Activated CD4-positive, alpha-beta memory T cell treated with anti-CD3 and anti-CD28 coated beads for 36 hours (primary cell): ENCODE measurements around the gene KAT8. TPM values are rescaled to one million over a fixed set of nuclear protein-coding genes. Genes with fewer than 3 reads are reported as not detected.
A peak's percentile ranks its signal among the peaks of the same experiment; 100 is the strongest.
"Not testable (repeated sequence)": the region's sequence is repeated elsewhere in the genome, so short reads cannot be mapped to it uniquely, and the experiment has no call there.

Experiments used
- CTCF ChIA-PET: fragments of 350-600 bp; sonication (Branson Sonifier 250); formaldehyde crosslinking; loops from one replicate; lab custom pipeline; 2021; ENCODE audit warnings: antibody characterized with exemption, inconsistent platforms; lab: Charles Lee
- POLR2A ChIA-PET: fragments of 350-600 bp; sonication (Branson Sonifier 250); formaldehyde crosslinking; loops from one replicate; lab custom pipeline; 2021; ENCODE audit warnings: antibody characterized with exemption; lab: Charles Lee
- DNase-seq: peaks from one replicate; pipeline ENCODE4 v3.0.0-alpha.2; 2020
- H3K27ac Mint-ChIP-seq: one replicate; pipeline ENCODE4 v1.8.0; 2021; ENCODE audit warnings: mixed read lengths
- H3K27me3 Mint-ChIP-seq: one replicate; pipeline ENCODE4 v1.8.0; 2021; ENCODE audit warnings: mixed read lengths
- H3K36me3 Mint-ChIP-seq: one replicate; pipeline ENCODE4 v1.8.0; 2021; ENCODE audit warnings: mixed read lengths
- H3K4me1 Mint-ChIP-seq: one replicate; pipeline ENCODE4 v1.8.0; 2021; ENCODE audit warnings: low read depth, mixed read lengths
- H3K4me3 Mint-ChIP-seq: one replicate; pipeline ENCODE4 v1.8.0; 2021; ENCODE audit warnings: mild to moderate bottlenecking, mixed read lengths
- H3K9me3 Mint-ChIP-seq: one replicate; pipeline ENCODE4 v1.8.0; 2021; ENCODE audit warnings: mixed read lengths
- intact Hi-C: fragments of 100-400 bp; cut with micrococcal nuclease; formaldehyde crosslinking; loops from one replicate; pipeline ENCODE4 v1.15.1; 2023
- total RNA-seq, 2 experiments: library from RNA; stranded (reverse); gene quantifications; one replicate each; pipeline ENCODE4 v1.2.3, GENCODE V29; 2021

KAT8 gene
- total RNA-seq, 2 experiments from 2014 or later = 48.8 to 49.6 TPM

- H3K36me3 Mint-ChIP-seq, H3K4me3 Mint-ChIP-seq, intact Hi-C loops, POLR2A ChIA-PET, H3K27me3 Mint-ChIP-seq, DNase-seq, H3K4me1 Mint-ChIP-seq, CTCF ChIA-PET, H3K27ac Mint-ChIP-seq, H3K9me3 Mint-ChIP-seq: not testable (repeated sequence)
Observed at GRCh38 chr16:31170048-31170447, 52.6 kb downstream of the KAT8 start.

DNA sequence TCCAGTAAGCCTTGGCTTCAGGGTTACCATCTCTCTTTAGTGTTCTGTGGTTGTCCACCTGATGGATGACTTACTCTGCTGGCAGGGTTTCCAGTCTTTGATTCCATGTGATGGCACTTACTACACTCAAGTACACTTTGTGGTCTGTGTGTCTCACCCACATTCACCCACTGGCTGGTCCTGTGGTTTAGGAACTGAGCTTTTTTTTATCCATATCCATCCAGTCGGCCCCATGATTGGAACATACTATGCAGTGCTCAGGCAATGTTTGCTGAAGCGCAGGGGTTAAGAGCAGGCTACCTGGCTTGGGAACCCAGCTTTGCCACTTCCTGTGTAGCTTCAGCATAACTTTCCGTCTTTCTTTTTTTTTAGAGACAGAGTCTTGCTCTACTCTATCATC lies 59.7 kb downstream of the KAT8 start:
- POLR2A ChIA-PET = interaction anchor here (1.1 to 4.1 kb wide), 3 partner anchors 12 to 25 kb away, joined by 3 to 15 read pairs (median 5); partner anchors contain the start of gene PYCARD
- DNase-seq = peak; percentile 81
- no peaks in the 10 kb centered on the region for H3K9me3 Mint-ChIP-seq
- peaks cover 20% of the 10 kb centered on the region for H3K4me1 Mint-ChIP-seq
- H3K27me3 Mint-ChIP-seq = peaks cover 4% of the 10 kb centered on the region
- peak overlapping the region; percentile 38 for H3K4me3 Mint-ChIP-seq
- H3K36me3 Mint-ChIP-seq = peaks cover 20% of the 10 kb centered on the region
- CTCF ChIA-PET = interaction anchor here (1.1 to 3.0 kb wide), 3 partner anchors 32 to 363 kb away, joined by 4 to 18 read pairs (median 5); no protein-coding TSS in a partner anchor
- peak overlapping the region; percentile 7 for H3K27ac Mint-ChIP-seq
- intact Hi-C loops = loop anchor here (1.0 to 5.0 kb wide), 3 partner anchors 18 to 700 kb away; no protein-coding TSS in a partner anchor

- intact Hi-C loops = loop anchor here (1.0 to 5.0 kb wide), 3 partner anchors 37 to 698 kb away; no protein-coding TSS in a partner anchor
- Mint-ChIP-seq H3K27me3 (peaks cover 4% of the 10 kb centered on the region), H3K4me1 (peaks cover 40% of the 10 kb centered on the region), H3K9me3 (no peaks in the 10 kb centered on the region), H3K4me3 (peak overlapping the region; percentile 86), H3K36me3 (peaks cover 41% of the 10 kb centered on the region), H3K27ac (peak overlapping the region; percentile 99)
- DNase-seq = no peak
- ChIA-PET CTCF (interaction anchor here (0.6 to 2.1 kb wide), 3 partner anchors 19 to 689 kb away, joined by 3 to 14 read pairs (median 4); no protein-coding TSS in a partner anchor), POLR2A (interaction anchor here (0.5 to 4.1 kb wide), 22 partner anchors 10 to 694 kb away, joined by 3 to 44 read pairs (median 6); partner anchors contain the start of genes ARMC5, BCKDK, KAT8 and ORAI3)
Observed at GRCh38 chr16:31179219-31179746, 61.8 kb downstream of the KAT8 start.

- intact Hi-C loops = loop anchor here (1.0 to 5.0 kb wide), 4 partner anchors 38 to 697 kb away; partner anchors contain the start of genes ZNF646 and ZNF668
- Mint-ChIP-seq H3K36me3 (peaks cover 45% of the 10 kb centered on the region), H3K27ac (peak within 1 kb of the TSS; percentile 99), H3K27me3 (peaks cover 4% of the 10 kb centered on the region), H3K4me1 (peaks cover 44% of the 10 kb centered on the region), H3K4me3 (peak within 1 kb of the TSS; percentile 86), H3K9me3 (no peaks in the 10 kb centered on the region)
- POLR2A ChIA-PET = interaction anchor here (0.5 to 4.1 kb wide), 29 partner anchors 10 to 697 kb away, joined by 3 to 44 read pairs (median 5); partner anchors contain the start of genes ARMC5, BCKDK, KAT8 and ORAI3
- DNase-seq = peak; percentile 93
- CTCF ChIA-PET = interaction anchor here (0.6 to 2.1 kb wide), 3 partner anchors 19 to 689 kb away, joined by 3 to 14 read pairs (median 4); no protein-coding TSS in a partner anchor
Observed at GRCh38 chr16:31179747-31180459, 62.4 kb downstream of the KAT8 start, which contains the start of gene FUS. Gene FUS (plus strand): TSS chr16:31180139. CDS start chr16:31180215, 76 bp downstream.

Other genes with a start within 250 kb of the KAT8 start
- 10 to 100 TPM; 25.6 to 25.7 TPM for gene BCL7C, start 223.6 kb upstream of the KAT8 start, total RNA-seq
- gene CTF1, start 221.1 kb upstream of the KAT8 start, total RNA-seq = under 1 TPM; 0.22 to 0.43 TPM
- gene FBXL19, start 194.1 kb upstream of the KAT8 start, total RNA-seq = 10 to 100 TPM; 21.0 to 22.2 TPM
- gene ORAI3, start 168.6 kb upstream of the KAT8 start, total RNA-seq = 1 to 10 TPM; 9.6 to 9.7 TPM
- 10 to 100 TPM; 16.4 to 17.4 TPM for gene SETD1A, start 159.9 kb upstream of the KAT8 start, total RNA-seq
- 1 to 10 TPM; 2.2 TPM for gene HSD3B7, start 132.5 kb upstream of the KAT8 start, total RNA-seq
- gene STX1B, start 107.0 kb upstream of the KAT8 start, total RNA-seq = 1 to 10 TPM in 1 of 2 experiments, under 1 TPM in 1; 0.92 to 1.0 TPM
- gene STX4, start 84.1 kb upstream of the KAT8 start, total RNA-seq = 10 to 100 TPM; 46.7 to 46.8 TPM
- gene ZNF668, start 43.4 kb upstream of the KAT8 start, total RNA-seq = 10 to 100 TPM; 11.4 to 13.3 TPM
- gene ZNF646, start 43.2 kb upstream of the KAT8 start, total RNA-seq = 10 to 100 TPM; 18.6 to 19.9 TPM
- 1 to 10 TPM; 3.4 to 5.3 TPM for gene PRSS53, start 28.7 kb upstream of the KAT8 start, total RNA-seq
- 10 to 100 TPM; 67.3 to 72.3 TPM for gene VKORC1, start 22.9 kb upstream of the KAT8 start, total RNA-seq
- gene BCKDK, start 9.3 kb upstream of the KAT8 start, total RNA-seq = 10 to 100 TPM; 38.5 to 40.5 TPM
- gene PRSS8, start 18.1 kb downstream of the KAT8 start, total RNA-seq = not detected
- gene PRSS36, start 32.4 kb downstream of the KAT8 start, total RNA-seq = under 1 TPM in 1 of 2 experiments, not detected in 1; 0.24 TPM
- gene FUS, start 62.5 kb downstream of the KAT8 start, total RNA-seq = 100 to 1,000 TPM; 459 to 489 TPM
- 10 to 100 TPM; 13.6 to 14.6 TPM for gene PYCARD, start 85.1 kb downstream of the KAT8 start, total RNA-seq
- not detected for gene TRIM72, start 96.5 kb downstream of the KAT8 start, total RNA-seq
- gene PYDC1, start 99.5 kb downstream of the KAT8 start, total RNA-seq = not detected
- 1 to 10 TPM; 4.1 to 5.0 TPM for gene ITGAM, start 142.3 kb downstream of the KAT8 start, total RNA-seq
- gene ITGAX, start 237.5 kb downstream of the KAT8 start, total RNA-seq = 10 to 100 TPM; 30.3 to 32.9 TPM